Inflammatory macrophage treated with lipopolysaccharide for 1 hour (primary cell): ENCODE data around the gene ALPK1.
"Not testable (repeated sequence)": the region's sequence is repeated elsewhere in the genome, so short reads cannot be mapped to it uniquely, and the experiment has no call there.

Experiments
- DNase-seq, 2 donors: peaks; one replicate each; pipeline ENCODE4 v3.0.0-alpha.2; 2020 to 2022

ALPK1 gene

GRCh38 chr4:112473985-112474384, 176.8 kb downstream of the ALPK1 start:
- DNase-seq, result no peak

GRCh38 chr4:112485930-112486329, 188.8 kb downstream of the ALPK1 start:
- DNase-seq, result no peak

GRCh38 chr4:112490808-112491207, 193.6 kb downstream of the ALPK1 start:
- DNase-seq, result not testable (repeated sequence)
